HG03108 (cell line): ENCODE measurements around the gene STRA6.

Experiments used
- ATAC-seq: cut with Tn5 transposase; IDR thresholded peaks from one replicate; pipeline ENCODE4 v1.9.1; 2021; ENCODE audit warnings: moderate library complexity; ENCODE audit not compliant: unreplicated experiment

STRA6 gene

GRCh38 chr15:74133694-74134386 lies 68.7 kb downstream of the STRA6 start:
- no peak for ATAC-seq

GRCh38 chr15:74132681-74133651 lies 69.6 kb downstream of the STRA6 start:
- no peak for ATAC-seq

- no peak for ATAC-seq
These were observed 70.8 kb downstream of the STRA6 start for GRCh38 chr15:74131628-74132413.

- no peak for ATAC-seq
These were observed 71.5 kb downstream of the STRA6 start for GRCh38 chr15:74130849-74131627.

GRCh38 chr15:74130155-74130848 lies 72.3 kb downstream of the STRA6 start, which contains the start of gene ISLR2:
TSS of gene ISLR2 (plus strand) at chr15:74130586. CDS start at chr15:74132755, 2,169 bp downstream.
- ATAC-seq, result no peak

GRCh38 chr15:74129586-74130154 lies 72.9 kb downstream of the STRA6 start:
- ATAC-seq, result no peak
